ENCODE data around the gene UNC5B. TPM values are rescaled to one million over a fixed set of nuclear protein-coding genes. Genes with fewer than 3 reads are reported as not detected.

The UNC5B gene
- total RNA-seq, 1 donor from 2014 or later: 13.1 TPM

DNA sequence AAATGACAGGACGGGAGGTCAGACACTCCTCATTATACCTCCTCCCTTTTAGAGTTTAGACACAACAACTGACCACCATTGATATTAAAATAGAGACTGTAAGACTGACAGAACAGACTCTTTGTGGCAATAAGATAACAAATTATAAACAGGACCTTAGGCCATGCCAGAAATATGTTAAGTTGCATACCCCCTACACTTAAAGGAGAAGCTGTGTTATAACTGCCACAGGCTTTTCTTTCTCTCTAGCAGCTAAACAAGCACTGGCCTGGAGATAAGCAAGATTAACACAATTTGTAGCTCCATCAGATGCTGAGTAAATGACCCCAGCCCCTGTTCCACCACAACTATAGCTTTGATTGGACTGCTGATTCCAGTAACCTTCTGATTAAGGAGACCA, 10.5 kb upstream of the UNC5B start:
- Mint-ChIP-seq H3K9me3 (ENCODE audit: unreplicated experiment) (peaks cover 20% of the 10 kb centered on the region), H3K4me1 (ENCODE audit: unreplicated experiment) (no peaks in the 10 kb centered on the region), H3K27me3 (ENCODE audit: unreplicated experiment) (peaks cover 66% of the 10 kb centered on the region), H3K4me3 (ENCODE audit: unreplicated experiment) (no peak overlapping the region), H3K36me3 (ENCODE audit: unreplicated experiment) (no peaks in the 10 kb centered on the region), H3K27ac (ENCODE audit: unreplicated experiment) (no peak overlapping the region)
- TF ChIP-seq, protein P1, sequence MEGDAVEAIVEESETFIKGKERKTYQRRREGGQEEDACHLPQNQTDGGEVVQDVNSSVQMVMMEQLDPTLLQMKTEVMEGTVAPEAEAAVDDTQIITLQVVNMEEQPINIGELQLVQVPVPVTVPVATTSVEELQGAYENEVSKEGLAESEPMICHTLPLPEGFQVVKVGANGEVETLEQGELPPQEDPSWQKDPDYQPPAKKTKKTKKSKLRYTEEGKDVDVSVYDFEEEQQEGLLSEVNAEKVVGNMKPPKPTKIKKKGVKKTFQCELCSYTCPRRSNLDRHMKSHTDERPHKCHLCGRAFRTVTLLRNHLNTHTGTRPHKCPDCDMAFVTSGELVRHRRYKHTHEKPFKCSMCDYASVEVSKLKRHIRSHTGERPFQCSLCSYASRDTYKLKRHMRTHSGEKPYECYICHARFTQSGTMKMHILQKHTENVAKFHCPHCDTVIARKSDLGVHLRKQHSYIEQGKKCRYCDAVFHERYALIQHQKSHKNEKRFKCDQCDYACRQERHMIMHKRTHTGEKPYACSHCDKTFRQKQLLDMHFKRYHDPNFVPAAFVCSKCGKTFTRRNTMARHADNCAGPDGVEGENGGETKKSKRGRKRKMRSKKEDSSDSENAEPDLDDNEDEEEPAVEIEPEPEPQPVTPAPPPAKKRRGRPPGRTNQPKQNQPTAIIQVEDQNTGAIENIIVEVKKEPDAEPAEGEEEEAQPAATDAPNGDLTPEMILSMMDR (IDR thresholded peaks at IDR 0.05): no peak
- no peak for DNase-seq (ENCODE audit: extremely low spot score, unreplicated experiment)

DNA sequence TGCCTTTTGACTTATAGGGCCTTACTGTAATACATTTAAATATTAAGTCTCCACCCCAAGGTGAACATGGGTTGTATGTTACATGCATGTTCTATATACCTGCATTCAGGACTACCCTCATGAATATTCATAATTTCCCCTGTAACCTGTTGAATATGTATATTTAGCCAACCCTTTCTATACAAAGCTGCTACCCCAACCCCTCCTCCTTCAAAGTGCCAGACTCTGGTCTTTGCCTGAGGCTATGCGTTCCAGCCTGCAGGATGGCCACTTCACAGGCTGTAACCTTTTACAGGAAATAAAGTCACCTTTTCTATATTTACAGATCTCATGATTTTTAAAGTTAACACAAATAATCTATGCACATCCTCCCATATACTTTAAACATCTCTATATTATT, 10.1 kb upstream of the UNC5B start:
- Mint-ChIP-seq H3K27me3 (ENCODE audit: unreplicated experiment) (peaks cover 71% of the 10 kb centered on the region), H3K36me3 (ENCODE audit: unreplicated experiment) (no peaks in the 10 kb centered on the region), H3K4me1 (ENCODE audit: unreplicated experiment) (no peaks in the 10 kb centered on the region), H3K27ac (ENCODE audit: unreplicated experiment) (no peak overlapping the region), H3K4me3 (ENCODE audit: unreplicated experiment) (no peak overlapping the region), H3K9me3 (ENCODE audit: unreplicated experiment) (peaks cover 15% of the 10 kb centered on the region)
- TF ChIP-seq, protein P1 (IDR thresholded peaks at IDR 0.05): no peak
- DNase-seq (ENCODE audit: extremely low spot score, unreplicated experiment): no peak

DNA sequence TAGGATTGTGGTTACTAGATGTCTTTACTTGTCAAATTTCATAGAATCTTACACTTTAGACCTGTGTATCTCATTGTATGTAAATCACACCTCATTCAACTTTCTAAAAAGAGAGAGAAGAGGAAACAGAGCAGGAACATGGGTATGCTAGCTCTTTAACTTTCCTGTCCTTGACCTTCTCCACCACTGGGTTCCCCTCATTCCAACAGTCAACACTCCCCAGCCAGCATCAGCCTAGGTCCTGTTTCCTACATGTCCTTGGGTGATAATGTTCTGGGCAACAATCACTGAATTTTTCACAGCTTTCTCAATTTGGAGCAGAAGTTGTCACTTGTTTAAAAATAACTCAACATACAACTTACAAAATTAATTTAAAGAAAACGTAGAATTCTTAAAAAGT, 9.2 kb upstream of the UNC5B start:
- Mint-ChIP-seq H3K4me3 (ENCODE audit: unreplicated experiment) (no peak overlapping the region), H3K36me3 (ENCODE audit: unreplicated experiment) (no peaks in the 10 kb centered on the region), H3K27me3 (ENCODE audit: unreplicated experiment) (peaks cover 79% of the 10 kb centered on the region), H3K27ac (ENCODE audit: unreplicated experiment) (no peak overlapping the region), H3K4me1 (ENCODE audit: unreplicated experiment) (no peaks in the 10 kb centered on the region), H3K9me3 (ENCODE audit: unreplicated experiment) (peaks cover 9% of the 10 kb centered on the region)
- DNase-seq (ENCODE audit: extremely low spot score, unreplicated experiment): no peak
- TF ChIP-seq, protein P1 (IDR thresholded peaks at IDR 0.05): no peak

DNA sequence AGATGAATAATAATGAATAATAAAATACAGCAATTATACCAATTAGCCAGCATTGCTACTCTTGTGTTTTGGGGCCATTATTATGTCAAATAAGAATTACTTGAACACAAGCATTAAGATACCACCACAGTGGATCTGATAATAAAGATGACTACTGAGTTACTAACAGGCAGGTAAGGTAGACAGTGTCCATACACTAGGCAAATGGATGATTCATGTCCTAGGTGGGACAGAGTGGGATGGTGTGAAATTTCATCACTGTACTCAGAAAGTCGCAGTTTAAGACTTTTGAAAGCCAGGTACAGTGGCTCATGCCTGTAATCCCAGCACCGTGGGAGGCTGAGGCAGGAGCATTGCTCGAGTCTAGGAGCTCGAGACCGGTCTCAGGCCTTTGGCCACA, 8.7 kb upstream of the UNC5B start:
- no peak for DNase-seq (ENCODE audit: extremely low spot score, unreplicated experiment)
- no peak overlapping the region for H3K4me3 Mint-ChIP-seq (ENCODE audit: unreplicated experiment)
- peaks cover 79% of the 10 kb centered on the region for H3K27me3 Mint-ChIP-seq (ENCODE audit: unreplicated experiment)
- H3K9me3 Mint-ChIP-seq (ENCODE audit: unreplicated experiment): peaks cover 5% of the 10 kb centered on the region
- no peak overlapping the region for H3K27ac Mint-ChIP-seq (ENCODE audit: unreplicated experiment)
- no peaks in the 10 kb centered on the region for H3K36me3 Mint-ChIP-seq (ENCODE audit: unreplicated experiment)
- TF ChIP-seq, protein P1 (IDR thresholded peaks at IDR 0.05): no peak
- peaks cover under 1% of the 10 kb centered on the region for H3K4me1 Mint-ChIP-seq (ENCODE audit: unreplicated experiment)

GRCh38 chr10:71204746-71205145, 7.6 kb upstream of the UNC5B start:
- DNase-seq (ENCODE audit: extremely low spot score, unreplicated experiment): no peak
- no peak overlapping the region for H3K4me3 Mint-ChIP-seq (ENCODE audit: unreplicated experiment)
- TF ChIP-seq, protein P1 (IDR thresholded peaks at IDR 0.05): no peak
- peaks cover 3% of the 10 kb centered on the region for H3K4me1 Mint-ChIP-seq (ENCODE audit: unreplicated experiment)
- peaks cover 79% of the 10 kb centered on the region for H3K27me3 Mint-ChIP-seq (ENCODE audit: unreplicated experiment)
- no peak overlapping the region for H3K27ac Mint-ChIP-seq (ENCODE audit: unreplicated experiment)
- H3K36me3 Mint-ChIP-seq (ENCODE audit: unreplicated experiment): no peaks in the 10 kb centered on the region
- H3K9me3 Mint-ChIP-seq (ENCODE audit: unreplicated experiment): no peaks in the 10 kb centered on the region
